Prostate gland (tissue), 2 donors: ENCODE measurements around the gene NR1D1. TPM values are rescaled to one million over a fixed set of nuclear protein-coding genes. Genes with fewer than 3 reads are reported as not detected.

ENCODE experiments used
- DNase-seq: peaks from one replicate; pipeline ENCODE4 v3.0.0-alpha.2; 2019; ENCODE audit warnings: low spot score
- H3K27ac ChIP-seq, 2 donors: fragments of 200-600 bp; sonication (generic); 2 replicates each; pipeline ENCODE4 v1.5.1; 2017 to 2019
- H3K27me3 ChIP-seq: fragments of 200-600 bp; sonication (generic); replicated peaks from 2 replicates; pipeline ENCODE4 v1.5.1; 2019; ENCODE audit not compliant: insufficient read depth
- H3K36me3 ChIP-seq, 2 donors: fragments of 200-600 bp; sonication (generic); 1 replicate in 1 of 2; 2 replicates in 1 of 2; pipeline versions ENCODE4 v1.5.1 to v1.8.1; 2017 to 2019
- H3K4me1 ChIP-seq: fragments of 200-600 bp; sonication (generic); replicated peaks from 2 replicates; pipeline ENCODE4 v1.5.1; 2019
- H3K4me3 ChIP-seq, 2 donors: fragments of 200-600 bp; sonication (generic); 2 replicates each; pipeline ENCODE4 v1.5.1; 2017 to 2019
- H3K9me3 ChIP-seq: fragments of 200-600 bp; sonication (generic); 2 replicates; pipeline ENCODE4 v1.5.1; 2017
- CTCF ChIP-seq, 4 experiments: fragments of 200-600 bp in 2 of 4; fragments of 450-650 bp in 2 of 4; sonication (generic) in 2 of 4; IDR thresholded peaks; 1 replicate in 3 of 4; 2 replicates in 1 of 4; pipeline ENCODE4 v1.5.1; 2016 to 2019; ENCODE audit warnings: antibody characterized with exemption in 4 of 4, mild to moderate bottlenecking in 2 of 4, moderate library complexity in 2 of 4
- POLR2A ChIP-seq: fragments of 450-650 bp; IDR thresholded peaks from one replicate; pipeline ENCODE4 v1.6.1; 2016; ENCODE audit warnings: antibody characterized with exemption, mild to moderate bottlenecking
- POLR2AphosphoS5 ChIP-seq: sonication (generic); formaldehyde crosslinking; IDR thresholded peaks from one replicate; pipeline ENCODE4 v1.6.1; 2017; ENCODE audit warnings: antibody characterized with exemption
- WGBS: methylation state at CpG from one replicate; pipeline ENCODE4 v1.1.5; 2018; 5-methylcytosine and 5-hydroxymethylcytosine counted together
- intact Hi-C: fragments of 100-400 bp; cut with DNase I; formaldehyde crosslinking; loops from one replicate; pipeline ENCODE4 v1.14.2; 2022
- total RNA-seq, 2 donors: library from RNA; depleted of rRNA; stranded (reverse); fragments of >200 nt; gene quantifications; one replicate each; pipeline ENCODE4 v1.1.0, GENCODE V29; 2016

Gene NR1D1
- total RNA-seq, 2 donors from 2014 or later, result 10.7 to 35.2 TPM

- no peak for DNase-seq
- Histone ChIP-seq H3K27me3 (no peaks in the 10 kb centered on the region), H3K27ac (peak overlapping the region; percentile 89 to 93), H3K4me1 (peaks cover 35% of the 10 kb centered on the region), H3K9me3 (no peaks in the 10 kb centered on the region), H3K36me3 (no peaks in the 10 kb centered on the region), H3K4me3 (no peak overlapping the region)
- TF ChIP-seq CTCF (IDR thresholded peaks at IDR 0.05) (no peak), POLR2A (no peak), POLR2AphosphoS5 (no peak)
- intact Hi-C loops, result no loop called here
- WGBS, result 97% methylated on average over 7 of the region's 7 CpGs
Observed at GRCh38 chr17:40067710-40068109, 32.7 kb downstream of the NR1D1 start.

- Histone ChIP-seq H3K36me3 (no peaks in the 10 kb centered on the region), H3K9me3 (no peaks in the 10 kb centered on the region), H3K27me3 (no peaks in the 10 kb centered on the region), H3K4me1 (peaks cover 17% of the 10 kb centered on the region), H3K4me3 (no peak overlapping the region), H3K27ac (peak overlapping the region; percentile 89 to 93)
- WGBS, result 62% methylated on average over 10 of the region's 11 CpGs
- TF ChIP-seq CTCF (IDR thresholded peaks at IDR 0.05) (no peak), POLR2AphosphoS5 (no peak), POLR2A (no peak)
- DNase-seq, result no peak
- intact Hi-C loops, result no loop called here
Observed at GRCh38 chr17:40065769-40066510, 34.4 kb downstream of the NR1D1 start.

GRCh38 chr17:40064971-40065768 is 35.2 kb downstream of the NR1D1 start:
- no peaks in the 10 kb centered on the region for H3K9me3 ChIP-seq
- DNase-seq, result no peak
- no peaks in the 10 kb centered on the region for H3K36me3 ChIP-seq
- peaks cover 10% of the 10 kb centered on the region for H3K4me1 ChIP-seq
- 12% methylated on average over 9 of the region's 10 CpGs for WGBS
- TF ChIP-seq POLR2AphosphoS5 (no peak), POLR2A (no peak), CTCF (IDR thresholded peaks at IDR 0.05) (no peak)
- peak overlapping the region in 1 of 2 donors; percentile 99 for H3K4me3 ChIP-seq
- H3K27ac ChIP-seq, result peak overlapping the region; percentile 89 to 93
- intact Hi-C loops, result loop anchor here (5.0 kb wide), 3 partner anchors 32 to 102 kb away; no protein-coding TSS in a partner anchor
- no peaks in the 10 kb centered on the region for H3K27me3 ChIP-seq

GRCh38 chr17:40063901-40064531 is 36.4 kb downstream of the NR1D1 start:
- Histone ChIP-seq H3K9me3 (no peaks in the 10 kb centered on the region), H3K4me1 (no peaks in the 10 kb centered on the region), H3K36me3 (no peaks in the 10 kb centered on the region), H3K4me3 (peak overlapping the region; percentile 99), H3K27ac (peak overlapping the region; percentile 93), H3K27me3 (no peaks in the 10 kb centered on the region)
- no peak for TF ChIP-seq CTCF (IDR thresholded peaks at IDR 0.05)
- TF ChIP-seq POLR2A, result no peak
- TF ChIP-seq POLR2AphosphoS5, result no peak
- DNase-seq, result no peak
- intact Hi-C loops, result loop anchor here (1.0 to 5.0 kb wide), 4 partner anchors 11 to 103 kb away; no protein-coding TSS in a partner anchor
- WGBS, result 23% methylated on average over 10 of the region's 10 CpGs
